Mucosa of descending colon (tissue), 3 donors: ENCODE measurements around the gene DOCK6. TPM values are rescaled to one million over a fixed set of nuclear protein-coding genes. Genes with fewer than 3 reads are reported as not detected.

Experiments used
- ATAC-seq: fragments of 200-7000 bp; cut with Tn5 transposase; one replicate; pipeline ENCODE4 v1.9.1; 2020; ENCODE audit warnings: mild to moderate bottlenecking, moderate library complexity
- DNase-seq, 3 donors: peaks; one replicate each; pipeline ENCODE4 v3.0.0-alpha.2; 2020
- H3K36me3 ChIP-seq: fragments of 200-600 bp; one replicate; pipeline ENCODE4 v1.8.0; 2021; ENCODE audit warnings: low read depth, mild to moderate bottlenecking
- H3K4me1 ChIP-seq: fragments of 200-600 bp; one replicate; pipeline ENCODE4 v1.8.0; 2021; ENCODE audit warnings: low read depth, mild to moderate bottlenecking
- H3K4me3 ChIP-seq: fragments of 200-600 bp; one replicate; pipeline ENCODE4 v1.8.0; 2021; ENCODE audit warnings: mild to moderate bottlenecking
- H3K9me3 ChIP-seq: fragments of 200-600 bp; one replicate; pipeline ENCODE4 v1.8.0; 2021; ENCODE audit warnings: mild to moderate bottlenecking
- CTCF ChIP-seq: fragments of 200-600 bp; IDR thresholded peaks from one replicate; pipeline ENCODE4 v1.8.0; 2022; ENCODE audit warnings: antibody characterized with exemption, mild to moderate bottlenecking
- intact Hi-C, 2 donors: fragments of 100-400 bp; cut with DNase I in 1 of 2; cut with micrococcal nuclease in 1 of 2; formaldehyde crosslinking; loops; one replicate each; pipeline versions ENCODE4 v1.11.0 to v1.11.1; 2022; cut with DNase I, micrococcal nuclease
- total RNA-seq, 3 donors: library from RNA; stranded (reverse); fragmentation: NEBNext Ultra II Directional in 2 of 3; extraction: Animal tissue kit (Norgen Biotek cat#: 25700) in 2 of 3; gene quantifications; one replicate each; pipeline versions ENCODE4 v1.2.1 to v1.2.4, GENCODE V29; 2021 to 2023
- donor health status: DM: no; HTN: no; CAD: no; lungs with moderate emphysema.
- donor health status: DM: no; HTN: no; CAD: no.
- donor health status: DM: no; HTN: yes; CAD: no.

Gene DOCK6
- total RNA-seq, 3 donors from 2014 or later, result 62.4 to 94.7 (median 62.8) TPM

GRCh38 chr19:11239377-11240000 is 22.8 kb downstream of the DOCK6 start, which contains the start of gene ANGPTL8:
ANGPTL8 (plus strand) TSS chr19:11239619; CDS start chr19:11239638, 19 bp downstream.
- Histone ChIP-seq H3K4me3 (no peak within 1 kb of the TSS), H3K9me3 (no peaks in the 10 kb centered on the region), H3K36me3 (no peaks in the 10 kb centered on the region), H3K4me1 (no peaks in the 10 kb centered on the region)
- DNase-seq (no peak), ATAC-seq (no peak)
- intact Hi-C loops, result no loop called here
- no peak for TF ChIP-seq CTCF

GRCh38 chr19:11238781-11239376 is 23.4 kb downstream of the DOCK6 start:
- DNase-seq (no peak), ATAC-seq (no peak)
- intact Hi-C loops, result no loop called here
- no peak for TF ChIP-seq CTCF
- H3K4me3 ChIP-seq, result no peak overlapping the region
- H3K4me1 ChIP-seq, result no peaks in the 10 kb centered on the region
- no peaks in the 10 kb centered on the region for H3K36me3 ChIP-seq
- no peaks in the 10 kb centered on the region for H3K9me3 ChIP-seq

GRCh38 chr19:11238041-11238440 is 24.3 kb downstream of the DOCK6 start:
- no peak overlapping the region for H3K4me3 ChIP-seq
- intact Hi-C loops, result no loop called here
- no peaks in the 10 kb centered on the region for H3K4me1 ChIP-seq
- no peak for TF ChIP-seq CTCF
- DNase-seq (no peak), ATAC-seq (no peak)
- H3K9me3 ChIP-seq, result no peaks in the 10 kb centered on the region
- no peaks in the 10 kb centered on the region for H3K36me3 ChIP-seq

GRCh38 chr19:11237321-11237720 is 25.0 kb downstream of the DOCK6 start:
- ATAC-seq, result no peak
- no peak for TF ChIP-seq CTCF
- no peaks in the 10 kb centered on the region for H3K4me1 ChIP-seq
- no peaks in the 10 kb centered on the region for H3K36me3 ChIP-seq
- H3K9me3 ChIP-seq, result no peaks in the 10 kb centered on the region
- DNase-seq, result no peak
- intact Hi-C loops, result no loop called here
- no peak overlapping the region for H3K4me3 ChIP-seq

- Histone ChIP-seq H3K36me3 (no peaks in the 10 kb centered on the region), H3K4me1 (no peaks in the 10 kb centered on the region), H3K4me3 (no peak overlapping the region), H3K9me3 (no peaks in the 10 kb centered on the region)
- no peak for DNase-seq
- peak; percentile 13 for ATAC-seq
- TF ChIP-seq CTCF, result no peak
- intact Hi-C loops, result no loop called here
These were observed 25.7 kb downstream of the DOCK6 start for GRCh38 chr19:11236324-11237301.
